HCT116 (cell line): Measurements from ENCODE around the gene SH3PXD2A.

Experiments
- CTCF ChIP-seq, 3 experiments: fragments of 200-600 bp in 1 of 3; sonication (generic) in 1 of 3; IDR thresholded peaks in 2 of 3; conservative IDR thresholded peaks in 1 of 3; 2 replicates each; pipeline ENCODE4 v1.5.1; 2012 to 2017; ENCODE audit warnings: low read depth in 2 of 3, low read length in 2 of 3, antibody characterized with exemption in 1 of 3, borderline replicate concordance in 1 of 3, control low read depth in 1 of 3, mild to moderate bottlenecking in 1 of 3, mixed read lengths in 1 of 3, mixed run types in 1 of 3, moderate library complexity in 1 of 3; ENCODE audit not compliant: insufficient read depth in 1 of 3
- MAX ChIP-seq: IDR thresholded peaks from 2 replicates; pipeline ENCODE4 v1.6.1; 2012
- ZFX ChIP-seq: fragments of 450-650 bp; IDR thresholded peaks from 2 replicates; pipeline ENCODE4 v1.6.1; 2017
- ZNF274 ChIP-seq: fragments of 200-500 bp; sonication (Bioruptor generic); IDR thresholded peaks from 2 replicates; pipeline ENCODE4 v1.6.1; 2014; ENCODE audit warnings: mild to moderate bottlenecking, low read depth, low read length, inconsistent platforms

DNA sequence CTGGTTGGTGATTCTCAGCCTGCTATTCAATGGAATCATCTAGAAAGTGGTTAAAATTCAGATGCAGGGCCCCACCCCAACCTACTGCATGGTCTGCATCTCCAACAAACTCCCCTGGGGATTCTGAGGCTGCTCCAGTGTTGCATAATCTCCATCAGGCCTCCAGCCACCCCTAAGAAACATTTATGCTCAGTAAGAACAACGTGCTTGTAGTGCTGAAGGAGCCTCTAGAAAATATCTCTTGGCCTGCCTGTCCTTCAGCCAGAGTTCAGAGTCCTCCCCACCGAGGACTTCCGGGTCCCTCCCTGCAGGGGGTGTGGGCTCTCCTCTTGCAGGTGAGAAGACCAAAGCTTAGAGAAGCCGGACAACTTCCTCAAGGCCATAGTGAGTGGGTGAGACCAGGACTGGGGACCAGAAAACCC lies 159.8 kb downstream of the SH3PXD2A start:
- TF ChIP-seq MAX (no peak), CTCF (IDR thresholded peaks at IDR 0.05 in 2 of 3, conservative IDR thresholded peaks at IDR 0.05 in 1 of 3; ENCODE audit: borderline replicate concordance in 1 of 3, insufficient read depth in 1 of 3, low read depth in 2 of 3, low read length in 2 of 3) (no peak), ZNF274 (no peak), ZFX (no peak)
